ENCODE measurements around the gene RNF41. TPM values are rescaled to one million over a fixed set of nuclear protein-coding genes. Genes with fewer than 3 reads are reported as not detected.
"Not testable (repeated sequence)": the region's sequence is repeated elsewhere in the genome, so short reads cannot be mapped to it uniquely, and the experiment has no call there.

RNF41 gene
- polyA plus RNA-seq, 3 donors = 15.3 to 51.7 (median 26.7) TPM

DNA sequence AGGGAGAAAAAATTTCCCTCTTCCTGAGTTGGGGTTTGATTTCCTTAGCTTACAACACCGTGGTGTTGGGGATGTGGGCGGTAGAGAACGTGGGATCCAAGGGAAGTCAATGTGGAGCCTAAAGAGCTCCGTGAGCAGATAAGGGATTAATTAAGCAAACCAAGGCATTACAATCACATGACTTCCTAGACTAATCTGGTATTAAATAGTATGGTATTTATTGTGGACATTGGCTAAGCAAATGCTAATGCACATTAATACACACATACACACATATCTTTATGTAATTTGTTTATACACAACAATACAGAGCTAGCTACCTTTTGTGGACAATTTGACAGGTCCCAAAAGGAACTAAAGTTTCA, 791 bp upstream of the RNF41 start:
- WGBS, 3 donors = 5 to 7% (median 5%) methylated on average over 4 of the region's 4 CpGs
- H3K27ac ChIP-seq (ENCODE audit: low read depth, low read length) = peak overlapping the region; percentile 88

GRCh38 chr12:56221232-56221756, 428 bp downstream of the RNF41 start:
- peak overlapping the region; percentile 30 for H3K27ac ChIP-seq (ENCODE audit: low read depth, low read length)
- 0% methylated on average over 20 to 21 of the region's 21 CpGs for WGBS, 3 donors

GRCh38 chr12:56220611-56221231, 1.0 kb downstream of the RNF41 start:
- WGBS, 3 donors = 2 to 5% (median 4%) methylated on average over 10 of the region's 10 CpGs
- peak overlapping the region; percentile 30 for H3K27ac ChIP-seq (ENCODE audit: low read depth, low read length)

DNA sequence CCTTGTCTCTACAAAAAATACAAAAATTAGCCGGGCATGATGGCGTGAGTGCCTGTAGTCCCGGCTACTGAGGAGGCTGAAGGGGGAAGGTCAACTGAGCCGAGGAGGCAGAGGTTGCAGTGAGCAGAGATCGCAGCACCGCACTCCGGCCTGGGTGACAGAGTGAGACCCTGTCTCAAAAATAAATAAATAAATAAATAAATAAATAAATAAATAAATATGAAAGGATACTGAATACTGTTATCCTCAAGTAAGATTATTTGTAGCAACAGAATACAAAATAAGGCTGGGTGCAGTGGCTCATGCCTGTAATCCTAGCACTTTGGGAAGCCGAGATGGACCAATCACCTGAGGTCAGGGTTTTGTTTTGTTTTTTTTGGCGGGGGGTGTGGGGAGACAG, 1.9 kb downstream of the RNF41 start:
- whole genome bisulfite sequencing, 3 donors = 85 to 93% (median 91%) methylated on average over 9 of the region's 9 CpGs
- no peak overlapping the region for H3K27ac ChIP-seq (ENCODE audit: low read depth, low read length)

- no peak overlapping the region for H3K27ac ChIP-seq (ENCODE audit: low read depth, low read length)
- WGBS, 3 donors = 77 to 81% (median 80%) methylated on average over 3 of the region's 3 CpGs
Measured at GRCh38 chr12:56216461-56216860, 5.3 kb downstream of the RNF41 start.

- 68 to 87% (median 87%) methylated on average over 5 of the region's 5 CpGs for WGBS, 3 donors
Measured at GRCh38 chr12:56213878-56214277, 7.8 kb downstream of the RNF41 start.

GRCh38 chr12:56212361-56212760, 9.4 kb downstream of the RNF41 start:
- 85 to 90% (median 89%) methylated on average over 1 of the region's 1 CpG for WGBS, 3 donors
- H3K27ac ChIP-seq (ENCODE audit: low read depth, low read length) = no peak overlapping the region

More at GRCh38 chr12:56213878-56214277, 7.8 kb downstream of the RNF41 start:
- no peak overlapping the region for H3K27ac ChIP-seq (ENCODE audit: low read depth, low read length)

- WGBS, 3 donors = 87 to 91% (median 89%) methylated on average over 6 of the region's 6 CpGs
- no peak overlapping the region for H3K27ac ChIP-seq (ENCODE audit: low read depth, low read length)
Measured at GRCh38 chr12:56208006-56208405, 13.7 kb downstream of the RNF41 start.

DNA sequence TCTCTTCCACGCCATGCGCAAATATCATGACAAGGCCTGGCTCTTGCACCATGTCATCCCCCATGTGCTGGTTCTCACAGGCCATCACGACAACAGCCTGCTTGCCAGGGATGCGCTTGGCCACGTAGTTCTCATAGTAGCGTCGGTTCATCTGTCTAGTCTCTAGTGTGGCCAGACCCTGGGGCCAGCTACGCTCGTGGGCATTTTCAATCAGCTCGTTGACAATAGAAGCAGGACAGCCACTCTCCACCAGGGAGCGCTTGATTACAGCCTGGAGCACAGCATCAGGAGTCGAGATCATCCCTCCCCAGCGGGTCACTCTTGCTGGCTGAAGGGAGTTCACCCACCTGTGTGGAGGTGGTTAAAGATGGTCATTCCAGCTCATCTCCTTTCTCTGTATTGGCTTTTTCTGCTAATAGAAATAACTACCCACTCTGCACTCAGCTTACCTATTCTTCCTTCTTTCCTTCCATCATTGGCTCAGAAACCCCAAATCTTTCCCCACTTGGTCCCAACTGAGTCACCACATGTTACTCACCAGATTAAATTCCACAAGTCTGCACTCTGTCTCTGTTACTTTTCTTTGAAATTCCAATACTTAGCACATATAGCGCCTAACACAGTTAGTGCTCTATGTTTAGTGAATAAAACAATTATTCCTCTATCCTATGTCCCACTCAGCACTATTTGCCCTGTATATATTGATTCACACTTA, 15.1 kb downstream of the RNF41 start:
- WGBS, 3 donors = 51 to 67% (median 61%) methylated on average over 14 of the region's 14 CpGs
- no peak overlapping the region for H3K27ac ChIP-seq (ENCODE audit: low read depth, low read length)

DNA sequence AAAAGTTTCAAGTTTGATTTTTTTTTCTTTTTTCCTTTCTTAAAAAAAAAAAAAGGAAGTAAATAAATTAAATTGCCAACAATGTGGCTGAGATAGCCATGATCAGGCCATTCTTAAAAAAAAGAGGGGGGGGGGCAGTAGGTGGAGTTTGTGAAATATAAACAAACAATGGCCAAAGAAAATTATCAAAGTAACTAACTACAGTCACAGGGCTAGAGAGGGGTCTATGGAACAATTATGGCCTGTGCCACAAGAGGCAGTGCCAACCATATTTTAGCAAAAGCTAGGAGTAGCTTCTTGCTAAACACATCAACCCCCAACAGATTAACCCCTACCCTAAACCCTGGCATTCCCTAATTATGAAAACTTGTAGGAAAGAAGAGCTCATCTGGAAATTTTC, 16.3 kb downstream of the RNF41 start:
- no peak overlapping the region for H3K27ac ChIP-seq (ENCODE audit: low read depth, low read length)

- H3K27ac ChIP-seq (ENCODE audit: low read depth, low read length) = no peak overlapping the region
Measured at GRCh38 chr12:56204275-56204674, 17.4 kb downstream of the RNF41 start.

DNA sequence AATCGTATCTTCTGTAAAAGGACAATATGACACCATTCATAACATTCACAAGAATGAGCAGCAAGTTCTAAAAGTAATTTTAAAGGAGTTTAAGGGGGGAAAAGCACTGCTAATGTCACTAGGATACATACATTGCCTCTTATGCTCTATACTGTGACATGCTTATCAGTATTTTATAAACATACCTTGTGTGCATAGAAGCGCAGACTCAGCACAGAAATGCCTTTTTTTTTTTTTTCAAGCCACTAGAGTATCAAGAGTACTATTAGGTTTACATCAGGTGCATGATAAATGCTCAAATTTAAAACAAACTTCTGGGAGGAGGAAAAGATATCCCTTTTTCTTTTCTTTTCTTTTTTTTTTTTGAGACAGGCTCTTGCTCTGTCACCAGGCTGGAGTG, 18.9 kb downstream of the RNF41 start:
- H3K27ac ChIP-seq (ENCODE audit: low read depth, low read length) = no peak overlapping the region
- 58 to 70% (median 65%) methylated on average over 2 of the region's 2 CpGs for WGBS, 3 donors

DNA sequence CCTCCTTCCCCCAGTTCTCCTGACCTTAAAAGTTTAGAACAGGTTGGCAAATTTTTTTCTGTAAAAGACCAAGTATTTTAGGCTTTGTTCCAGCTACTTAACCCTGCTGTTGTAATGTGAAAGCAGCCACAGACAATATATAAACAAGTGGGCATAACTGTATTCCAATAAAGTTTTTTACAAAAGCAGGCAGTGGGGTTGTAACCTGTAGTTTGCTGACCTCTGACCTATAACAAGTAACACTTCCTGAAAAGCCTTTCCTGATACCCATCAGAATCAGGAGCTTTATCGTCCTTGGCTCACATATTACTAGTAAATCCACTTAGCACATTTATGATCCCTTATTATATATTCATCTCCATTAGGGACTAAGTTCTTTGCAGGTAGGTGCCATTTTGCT, 19.4 kb downstream of the RNF41 start:
- 40 to 65% (median 53%) methylated on average over 1 of the region's 1 CpG for WGBS, 3 donors
- H3K27ac ChIP-seq (ENCODE audit: low read depth, low read length) = no peak overlapping the region

GRCh38 chr12:56198836-56199235, 22.9 kb downstream of the RNF41 start:
- 77 to 81% (median 78%) methylated on average over 1 of the region's 1 CpG for WGBS, 3 donors
- no peak overlapping the region for H3K27ac ChIP-seq (ENCODE audit: low read depth, low read length)

GRCh38 chr12:56197921-56198635, 23.6 kb downstream of the RNF41 start:
- H3K27ac ChIP-seq (ENCODE audit: low read depth, low read length) = no peak overlapping the region
- WGBS, 3 donors = 85 to 92% (median 91%) methylated on average over 9 of the region's 9 CpGs

DNA sequence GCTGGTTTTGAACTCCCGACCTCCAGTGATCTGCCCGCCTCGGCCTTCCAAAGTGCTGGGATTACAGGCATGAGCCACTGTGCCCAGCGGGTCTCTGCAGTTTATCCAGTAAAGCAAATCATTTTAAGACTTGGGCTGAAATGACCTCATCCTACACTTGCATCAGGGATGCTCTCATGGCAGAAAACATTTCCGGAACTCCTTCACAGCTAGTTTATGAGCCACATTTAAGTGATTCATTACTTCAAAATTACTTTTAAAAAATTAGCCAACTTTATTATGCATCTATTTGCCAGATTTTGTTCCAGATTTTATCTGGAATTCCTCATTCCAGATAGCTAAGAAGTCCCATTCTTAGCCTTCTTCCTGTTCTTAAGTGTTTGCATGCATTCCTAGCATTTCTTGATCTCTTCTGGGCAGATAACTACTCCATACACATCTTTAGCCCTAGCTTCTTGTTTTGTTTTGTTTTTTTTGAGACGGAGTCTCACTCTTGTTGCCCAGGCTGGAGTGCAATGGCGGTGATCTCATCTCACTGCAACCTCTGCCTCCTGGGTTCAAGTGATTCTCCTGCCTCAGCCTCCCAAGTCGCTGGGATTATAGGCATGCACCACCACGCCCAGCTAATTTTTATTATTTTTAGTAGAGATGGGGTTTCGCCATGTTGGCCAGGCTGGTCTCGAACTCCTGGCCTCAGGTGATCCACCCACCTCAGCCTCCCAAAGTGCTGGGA, 24.7 kb downstream of the RNF41 start:
- H3K27ac ChIP-seq (ENCODE audit: low read depth, low read length) = not testable (repeated sequence)
- WGBS, 3 donors = 60 to 81% (median 68%) methylated on average over 11 of the region's 11 CpGs

GRCh38 chr12:56193025-56193578, 28.6 kb downstream of the RNF41 start:
- H3K27ac ChIP-seq (ENCODE audit: low read depth, low read length) = no peak overlapping the region
- WGBS, 3 donors = 43 to 48% (median 43%) methylated on average over 1 of the region's 1 CpG

GRCh38 chr12:56192582-56192981, 29.1 kb downstream of the RNF41 start:
- H3K27ac ChIP-seq (ENCODE audit: low read depth, low read length) = no peak overlapping the region
